Amniotic epithelial cell (primary cell): ENCODE results near the gene MRTO4.
A peak's percentile ranks its signal among the peaks of the same experiment; 100 is the strongest.
"Not testable (repeated sequence)": the region's sequence is repeated elsewhere in the genome, so short reads cannot be mapped to it uniquely, and the experiment has no call there.

Experiments used
- DNase-seq: peaks from one replicate; pipeline ENCODE4 v3.0.0-alpha.2; 2010; ENCODE audit warnings: low read depth

MRTO4 gene

DNA sequence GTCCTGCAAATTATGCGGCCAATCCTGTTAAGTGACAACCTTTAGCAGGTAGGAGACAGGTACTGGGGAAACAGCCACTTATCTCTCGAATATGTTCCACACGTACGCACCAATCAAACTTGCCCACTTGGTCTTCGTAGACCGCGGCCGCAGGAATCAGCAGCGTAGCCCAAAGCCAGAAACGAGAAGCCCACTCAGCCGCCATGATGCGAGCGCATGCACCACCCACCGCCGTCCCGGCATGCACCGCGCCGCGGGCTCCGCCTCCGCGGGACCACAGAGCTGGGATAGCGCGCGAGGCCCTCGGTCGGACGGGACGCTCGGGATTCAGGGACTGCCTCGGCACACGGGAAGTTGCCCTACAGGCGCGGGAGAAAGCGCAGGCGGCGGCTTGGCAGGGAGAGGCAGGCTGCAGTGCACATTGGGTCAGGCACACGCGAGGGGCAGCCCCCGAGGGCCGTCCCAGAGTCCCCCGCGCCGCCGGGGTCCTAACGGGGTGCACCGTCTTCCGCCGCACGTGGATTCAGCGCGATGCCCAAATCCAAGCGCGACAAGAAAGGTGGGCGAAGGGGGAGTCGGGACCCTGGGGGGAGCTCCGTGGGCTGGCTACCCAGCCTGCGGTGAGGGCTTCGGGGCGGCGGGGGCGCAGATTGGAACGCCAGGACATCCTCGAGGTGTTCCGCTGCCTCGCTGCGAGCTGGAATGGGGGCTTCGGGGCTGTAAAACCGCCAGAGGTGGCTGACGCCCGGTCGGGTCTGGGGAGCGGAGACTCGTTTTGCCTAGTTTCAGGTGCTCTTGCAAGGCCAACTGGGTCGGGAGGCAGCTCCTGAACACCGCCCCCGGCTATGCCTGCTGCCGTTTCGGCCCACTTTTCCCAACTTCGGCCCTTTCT is at the start of gene MRTO4, which contains the start of gene EMC1:
Gene MRTO4, plus strand, starts transcription at position 501 of the 892 bp plus-strand sequence. Its CDS starts 31 bp downstream, at position 532.
Gene EMC1, minus strand, starts transcription at position 220 of the 892 bp plus-strand sequence. Its CDS starts 15 bp downstream, at position 205.
- DNase-seq = peak; percentile 61

DNA sequence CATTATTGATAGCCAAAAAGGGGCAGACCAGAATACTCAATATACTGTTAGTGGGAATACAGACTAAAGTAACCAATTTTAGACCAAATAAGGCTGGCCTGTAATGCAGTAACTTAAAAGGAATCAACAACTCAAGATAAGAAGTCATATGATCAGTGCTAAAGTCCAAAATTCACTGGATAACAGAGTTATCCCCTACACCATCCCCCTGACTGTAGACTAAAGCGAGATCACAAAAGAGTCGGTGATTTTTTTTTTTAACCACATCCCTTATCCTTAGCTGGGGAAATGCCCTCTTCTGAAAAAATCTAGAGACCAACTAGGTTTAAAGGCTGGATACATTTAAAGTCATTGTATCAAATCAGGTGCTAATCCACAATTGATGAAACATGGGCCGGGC is 49.2 kb upstream of the MRTO4 start:
- DNase-seq = peak; percentile 63

DNA sequence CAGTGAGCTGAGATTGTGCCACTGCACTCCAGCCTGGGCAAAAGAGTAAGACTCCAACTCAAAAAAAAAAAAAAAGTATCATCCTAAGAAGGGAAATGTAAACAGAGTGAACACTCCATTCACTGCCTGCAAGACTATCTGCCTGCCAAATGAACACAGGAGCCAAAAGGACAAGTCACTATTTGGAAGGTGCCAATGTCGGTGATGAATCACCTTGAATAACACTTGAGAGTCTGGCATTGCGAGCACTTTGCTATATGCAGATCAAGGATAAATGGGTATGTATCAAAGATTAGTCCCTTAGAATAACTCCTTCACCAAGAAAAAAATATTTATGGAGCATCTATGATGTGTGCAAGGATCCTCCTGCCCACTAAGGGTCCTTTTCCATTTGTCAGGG is 48.2 kb upstream of the MRTO4 start:
- no peak for DNase-seq

DNA sequence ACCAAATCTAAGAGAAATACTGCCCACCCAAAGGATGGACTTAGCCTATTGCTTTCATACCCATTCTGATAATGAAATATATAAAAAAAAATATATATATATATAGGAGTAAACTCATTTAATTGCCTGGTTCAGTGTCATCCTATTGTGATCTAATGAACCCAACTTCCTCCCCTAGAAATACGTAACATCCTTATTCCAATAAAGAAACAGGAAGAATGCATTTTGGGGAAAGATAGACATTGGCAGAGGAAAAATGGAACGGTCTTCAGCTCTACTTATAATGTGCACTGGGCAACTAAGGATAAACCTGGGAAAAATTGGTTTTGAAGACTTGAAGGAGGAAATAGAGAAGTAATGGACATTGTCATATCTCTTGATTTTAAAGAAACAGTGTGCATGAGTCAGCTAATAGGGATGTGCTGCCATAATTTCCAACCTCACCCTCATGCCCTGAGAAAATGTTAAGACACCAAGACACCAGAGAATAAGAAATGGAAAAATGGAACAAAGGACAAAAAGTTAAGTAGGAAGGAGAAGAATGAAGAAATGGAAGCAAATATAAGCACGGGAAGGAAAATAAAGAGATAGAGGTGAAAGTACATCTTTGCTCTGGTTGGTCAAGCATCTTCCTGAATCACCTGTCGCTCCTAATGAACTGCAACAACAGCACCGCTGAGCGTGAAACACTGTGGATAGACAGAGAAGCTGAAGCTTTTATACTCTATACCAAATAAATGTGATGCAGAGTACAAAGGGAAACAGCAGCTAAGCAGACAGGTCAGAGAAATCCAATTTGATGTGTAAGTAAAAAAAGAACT is 46.9 kb upstream of the MRTO4 start:
- peak; percentile 45 for DNase-seq

DNA sequence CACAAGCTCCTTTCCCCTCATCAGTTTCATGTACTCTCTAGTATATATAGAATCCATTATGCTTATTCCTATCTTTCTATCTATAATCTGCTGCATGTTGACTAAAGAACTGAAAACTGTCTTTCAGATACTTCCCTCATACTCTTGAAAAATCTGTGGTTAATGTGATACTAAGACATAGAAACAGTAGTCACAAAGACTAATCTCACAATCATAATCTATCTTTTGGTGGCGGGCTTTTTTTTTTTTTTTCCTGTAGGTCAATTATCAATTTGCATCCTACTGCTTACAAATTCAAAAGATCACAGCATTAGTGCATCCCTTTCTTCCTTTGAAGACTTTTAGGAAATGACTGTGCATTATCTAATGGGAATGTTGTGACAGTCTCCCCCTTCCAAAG is 46.2 kb upstream of the MRTO4 start:
- DNase-seq = no peak

DNA sequence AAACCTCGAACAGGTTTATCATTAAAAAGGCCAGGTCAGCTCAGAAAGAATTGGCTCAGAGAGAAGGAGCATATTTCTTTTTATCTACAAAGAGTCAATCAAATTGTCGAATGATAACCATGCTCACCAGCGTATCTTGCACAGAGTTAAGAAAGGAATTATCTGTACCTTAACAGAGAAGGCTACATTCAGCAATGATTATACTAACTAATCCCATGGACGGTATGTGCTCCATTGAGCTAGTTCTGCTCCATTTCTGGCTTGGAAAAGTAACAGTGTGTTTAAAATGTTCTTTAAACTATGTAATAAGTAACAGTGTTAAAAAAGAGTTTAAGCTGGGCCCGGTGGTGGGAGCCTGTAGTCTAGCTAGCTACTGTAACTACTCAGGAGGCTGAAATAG is 45.8 kb upstream of the MRTO4 start:
- DNase-seq = no peak

DNA sequence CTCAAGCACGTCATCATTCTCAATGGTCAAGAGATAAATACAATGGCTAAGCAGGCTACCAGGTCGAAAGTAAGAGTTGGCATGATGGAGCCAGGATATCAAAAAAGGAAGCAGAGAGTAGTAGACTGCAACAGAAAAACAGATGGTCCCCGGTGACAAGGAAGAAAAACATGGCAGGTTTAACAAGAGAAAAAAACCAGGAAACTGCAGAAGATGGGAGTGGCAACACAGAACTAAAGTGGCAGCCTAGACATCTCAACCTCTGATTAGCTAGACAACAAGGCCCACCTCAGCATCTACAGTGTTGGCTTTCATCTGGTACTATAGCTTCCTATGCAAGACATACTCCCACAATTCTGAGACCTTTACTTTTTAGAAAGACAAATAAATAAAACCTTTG is 44.7 kb upstream of the MRTO4 start:
- no peak for DNase-seq

DNA sequence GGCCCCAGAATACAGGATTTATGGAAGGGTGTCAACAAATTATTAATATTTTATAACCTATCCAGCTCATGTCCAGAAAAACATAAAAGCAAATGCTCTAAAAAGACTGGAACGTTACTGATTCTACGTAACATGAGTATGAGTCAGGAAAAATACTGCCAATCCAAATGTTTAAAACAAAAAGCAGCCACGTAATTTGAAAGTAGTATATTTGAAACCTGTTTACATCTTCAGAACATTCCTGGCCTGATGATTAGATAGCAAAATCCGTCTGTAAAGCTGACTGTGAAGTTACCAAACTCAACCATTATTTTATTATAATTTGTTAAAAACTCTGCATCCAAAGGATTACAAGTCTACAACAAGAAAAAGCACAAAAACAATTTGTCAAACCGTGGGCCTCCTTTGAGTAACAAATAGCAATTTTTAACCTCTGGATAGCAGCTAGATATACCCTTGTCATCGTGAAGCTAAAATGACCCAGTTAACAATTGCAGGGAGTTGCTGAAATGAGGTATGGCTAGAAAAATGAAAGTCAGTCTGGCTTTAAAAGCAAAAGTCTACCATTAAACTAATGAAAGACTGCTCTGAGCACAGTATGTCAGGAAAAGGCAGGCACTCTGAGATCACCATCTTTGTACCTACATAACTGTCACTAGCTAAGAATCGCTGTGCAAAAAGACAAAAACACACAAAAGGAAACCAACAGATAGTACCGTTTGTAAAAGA is 42.7 kb upstream of the MRTO4 start:
- peak; percentile 84 for DNase-seq

DNA sequence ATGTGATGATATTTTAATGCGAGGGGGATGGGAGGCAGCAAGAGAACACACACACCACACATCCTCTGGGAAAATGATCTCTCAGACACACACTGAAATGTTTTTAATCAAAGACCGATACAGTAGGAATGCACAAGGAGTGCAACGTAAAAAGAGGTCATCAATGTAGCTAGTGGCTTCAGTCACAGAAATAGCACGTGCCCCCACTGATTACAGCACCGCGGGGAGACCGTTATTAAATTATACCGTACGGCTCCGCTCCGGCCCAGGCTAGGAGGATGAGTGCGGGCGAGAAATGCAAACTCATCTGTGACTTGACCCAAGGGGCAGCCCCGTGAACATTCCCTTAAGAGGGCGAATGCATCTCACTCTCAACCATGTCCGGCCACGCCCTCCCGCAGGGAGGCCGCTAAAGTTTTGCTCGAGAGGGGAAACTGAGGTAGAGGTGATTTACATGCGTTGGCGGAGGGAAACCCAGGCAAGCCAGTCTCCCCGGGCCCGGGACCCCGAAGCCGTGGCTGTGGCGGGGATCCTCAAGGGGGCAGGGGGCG is 42.1 kb upstream of the MRTO4 start:
- peak; percentile 57 for DNase-seq

DNA sequence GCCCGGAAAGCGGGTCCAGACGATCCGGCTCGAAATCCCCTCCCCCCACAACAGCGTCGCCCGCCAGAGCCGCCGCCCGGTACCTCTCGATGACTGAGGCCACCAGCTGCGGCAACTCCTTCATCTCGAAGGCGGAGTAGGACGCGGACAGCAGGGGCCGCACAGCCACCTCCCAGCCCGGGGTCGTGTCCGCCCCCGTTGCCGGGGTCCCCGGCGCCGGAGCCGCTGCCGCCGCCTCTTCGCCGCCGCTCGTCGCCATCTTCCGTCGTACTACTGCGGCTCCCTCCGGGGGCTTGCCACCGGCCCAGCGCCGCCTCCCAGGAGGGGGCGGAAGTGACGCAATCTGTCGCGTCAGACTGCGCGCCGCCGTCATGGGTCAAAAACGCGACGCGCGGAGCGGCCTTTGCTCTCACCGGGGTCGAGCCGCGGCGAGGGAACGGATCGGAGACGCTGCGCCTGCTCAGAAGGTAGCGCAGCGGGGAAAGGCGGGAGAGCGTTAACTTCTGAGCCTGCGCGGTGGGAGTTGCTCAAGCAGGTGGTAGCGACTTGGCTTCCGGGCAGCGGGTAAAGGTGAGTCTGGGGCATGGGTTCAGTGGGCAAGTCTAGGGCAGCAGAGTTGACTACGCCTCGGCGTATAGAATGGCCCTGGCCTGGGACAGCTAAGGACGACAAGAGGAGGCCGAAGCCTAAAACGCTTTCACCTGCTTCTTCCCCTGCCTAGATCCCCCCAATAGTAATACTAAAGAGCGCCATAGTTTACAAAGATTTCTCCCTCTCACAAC is 41.4 kb upstream of the MRTO4 start, which contains the start of gene UBR4:
Gene UBR4, minus strand, starts transcription at position 277 of the 782 bp plus-strand sequence. Its CDS starts 18 bp downstream, at position 259.
- peak; percentile 90 for DNase-seq

DNA sequence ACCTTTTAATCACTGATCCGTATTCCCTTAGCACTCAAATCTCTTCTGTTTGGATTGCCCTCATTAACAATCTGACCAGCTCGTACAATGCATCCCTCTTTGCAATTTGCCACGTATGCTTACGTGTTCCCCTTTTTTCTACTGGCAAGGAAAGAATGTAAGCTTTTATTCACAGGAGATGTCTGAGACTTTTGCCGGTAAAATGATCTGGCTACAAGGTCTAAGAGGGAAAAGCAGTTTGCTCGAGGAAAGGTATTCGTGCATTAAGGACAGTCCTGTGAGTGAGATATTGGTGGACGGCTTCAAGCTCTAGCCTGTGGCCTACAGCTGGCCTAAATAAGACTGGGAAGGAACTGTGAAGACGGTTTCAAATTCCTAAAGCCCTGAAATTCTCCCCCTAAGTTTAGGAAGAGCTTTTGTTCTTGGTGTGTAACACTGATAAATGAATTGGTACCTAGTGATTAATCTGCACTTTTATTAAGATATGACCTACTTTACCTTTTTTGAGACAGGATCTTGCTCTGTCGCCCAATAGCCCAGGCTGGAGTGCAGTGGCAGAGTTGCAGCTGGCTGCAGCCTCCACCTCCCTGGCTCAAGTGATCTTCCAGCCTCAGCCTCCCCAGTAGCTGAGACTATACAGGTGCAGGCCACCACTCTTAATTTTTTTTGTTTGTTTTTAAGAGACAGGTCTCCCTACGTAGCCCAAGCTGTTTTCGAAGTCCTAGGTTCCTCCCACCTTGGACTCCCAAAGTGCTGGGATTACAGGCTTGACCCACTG is 40.6 kb upstream of the MRTO4 start:
- no peak for DNase-seq

DNA sequence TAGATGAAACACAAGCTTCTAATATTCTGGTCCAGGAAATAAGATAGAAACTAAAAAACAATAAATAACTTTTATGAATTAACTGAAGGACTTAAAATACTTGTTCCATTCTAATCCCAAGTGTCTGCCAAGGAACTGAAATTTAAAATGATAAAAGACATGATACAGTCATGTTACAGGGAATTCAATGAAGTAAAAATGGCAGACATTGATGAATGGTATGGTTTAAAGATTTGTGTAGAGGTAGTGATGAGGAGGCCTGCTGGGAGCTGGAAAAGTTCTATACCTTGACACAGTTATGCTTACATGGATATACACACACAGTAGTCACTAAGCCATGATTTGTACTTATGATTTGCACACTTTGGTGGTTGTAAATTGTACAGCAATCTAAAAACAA is 39.4 kb upstream of the MRTO4 start:
- no peak for DNase-seq

DNA sequence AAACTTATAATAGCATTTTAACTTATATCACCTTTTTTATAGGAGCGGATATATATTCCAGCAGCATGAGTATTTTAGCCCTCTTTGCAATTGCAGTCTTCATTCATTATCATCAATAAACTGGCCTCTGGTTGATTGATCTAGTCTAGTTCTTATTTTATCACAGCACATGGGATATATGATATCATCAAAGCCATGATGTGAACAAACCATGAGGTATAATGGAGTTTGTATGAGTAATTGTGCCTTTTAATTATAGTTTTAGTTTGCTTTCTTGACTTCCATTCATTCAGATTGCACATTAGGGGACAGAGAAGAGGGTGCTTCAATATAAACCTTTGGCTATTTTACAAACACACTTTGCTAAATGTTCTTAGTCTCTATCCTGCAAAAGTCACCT is 38.0 kb upstream of the MRTO4 start:
- DNase-seq = no peak

DNA sequence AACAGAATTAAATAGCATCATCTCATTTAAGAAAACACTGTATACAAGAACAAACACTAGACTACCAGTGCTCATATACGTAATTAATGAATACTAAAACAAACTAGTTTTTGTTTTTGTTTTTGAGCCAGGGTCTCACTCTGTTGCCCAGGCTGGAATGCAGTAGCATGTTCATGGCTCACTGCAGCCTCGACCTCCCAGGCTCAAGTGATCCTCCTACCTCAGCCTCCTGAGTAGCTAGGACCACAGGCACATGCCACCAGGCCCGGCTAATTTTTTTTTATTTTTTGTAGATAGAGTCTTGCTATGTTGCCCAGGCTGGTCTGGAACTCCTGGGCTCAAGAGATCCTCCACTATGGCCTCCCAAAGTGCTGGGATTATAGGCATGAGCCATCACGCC is 35.0 kb upstream of the MRTO4 start:
- DNase-seq = not testable (repeated sequence)

DNA sequence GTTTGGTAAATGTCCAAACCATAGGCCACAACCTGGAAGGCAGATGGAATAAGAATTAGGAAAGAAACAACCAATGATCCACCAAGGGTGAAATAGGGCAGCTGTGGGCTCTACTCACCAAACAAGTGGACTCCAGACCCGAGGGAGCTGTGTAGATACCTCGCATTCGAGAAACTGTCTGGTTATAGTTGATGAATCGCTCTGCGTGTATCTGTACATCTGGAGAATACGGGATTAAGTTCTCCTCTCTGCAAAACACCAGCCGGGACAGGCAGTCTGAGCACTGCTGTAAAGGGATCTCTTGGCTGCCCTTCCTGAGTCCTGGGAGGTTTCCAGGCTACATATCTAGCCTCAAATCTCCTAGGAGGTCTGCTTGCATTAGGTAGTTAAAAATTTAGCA is 32.2 kb upstream of the MRTO4 start:
- DNase-seq = peak; percentile 62

DNA sequence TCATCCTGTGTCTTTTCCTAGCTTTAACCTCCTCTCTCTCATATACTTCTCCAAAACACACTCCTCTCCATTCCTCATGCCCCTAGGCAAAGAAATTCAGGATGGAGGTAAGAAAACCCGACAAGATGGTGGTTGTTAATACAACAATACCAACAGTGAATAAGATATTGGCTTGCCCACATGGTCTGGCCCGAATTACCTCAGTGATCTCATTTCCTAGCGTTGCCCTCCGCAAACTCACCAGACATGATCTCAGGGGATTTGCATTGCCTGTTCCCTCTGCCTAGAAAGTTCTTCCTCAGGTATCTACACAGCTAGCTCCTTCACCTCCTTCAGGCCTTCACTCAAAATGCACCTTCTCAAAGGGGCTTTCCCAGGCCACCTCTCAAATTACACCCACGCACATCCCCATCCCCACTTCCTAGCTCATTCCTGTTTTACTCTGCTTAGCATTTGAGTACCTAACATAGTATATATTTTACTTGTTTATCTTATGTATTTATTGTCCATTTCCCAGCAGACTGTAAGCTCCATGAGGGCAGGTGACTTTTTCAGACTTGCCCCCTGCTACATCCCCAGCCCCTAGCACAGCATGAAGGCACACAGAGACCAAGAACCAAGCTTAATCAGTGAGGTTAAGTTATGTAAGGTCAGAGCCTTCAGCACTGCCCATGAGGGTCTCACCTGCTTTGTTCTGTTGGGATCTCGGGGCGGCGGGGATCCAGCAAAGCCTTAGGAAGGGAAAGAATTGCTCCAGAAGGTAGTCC is 31.3 kb upstream of the MRTO4 start:
- DNase-seq = no peak

DNA sequence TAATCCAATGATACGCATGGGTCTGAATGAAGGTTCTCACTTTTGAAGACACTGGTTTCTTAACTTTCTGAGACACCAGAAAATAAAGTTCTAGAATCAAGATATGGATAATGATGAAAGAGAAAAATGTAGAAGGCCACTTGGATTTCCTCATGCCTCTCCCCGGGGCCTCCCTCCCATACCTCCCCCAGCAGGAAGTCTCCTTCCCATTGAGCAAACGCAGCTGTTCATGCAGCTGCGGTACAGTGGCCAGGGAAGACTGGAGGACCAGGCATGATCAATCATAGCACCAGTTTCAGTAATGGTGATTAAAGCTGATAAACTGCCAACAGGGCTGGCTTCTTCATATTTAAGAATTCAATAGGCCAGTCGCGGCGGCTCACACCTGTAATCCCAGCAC is 30.6 kb upstream of the MRTO4 start:
- DNase-seq = peak; percentile 41

DNA sequence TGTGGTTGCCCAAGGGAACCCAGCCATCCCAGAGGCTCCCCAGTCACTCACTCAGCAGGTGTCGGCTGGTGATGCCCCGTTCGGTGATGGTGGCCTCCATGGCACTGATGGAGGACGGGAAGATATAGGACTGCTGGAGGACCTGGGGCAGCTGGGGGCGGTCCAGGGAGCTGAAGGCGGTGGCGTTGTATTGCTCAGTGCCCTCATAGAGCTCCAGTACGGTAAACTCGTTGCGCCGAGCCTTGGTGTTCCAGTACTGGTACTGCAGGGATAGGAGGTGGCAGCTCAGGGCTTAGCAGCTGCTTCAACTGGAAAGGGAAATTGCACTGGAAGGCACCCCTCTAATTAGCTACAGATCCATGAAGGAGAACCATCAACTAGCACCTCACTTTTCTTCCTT is 29.0 kb upstream of the MRTO4 start:
- no peak for DNase-seq
